HG03354 (cell line): ENCODE results near the gene SIRPA.
A peak's percentile ranks its signal among the peaks of the same experiment; 100 is the strongest.
"Not testable (repeated sequence)": the region's sequence is repeated elsewhere in the genome, so short reads cannot be mapped to it uniquely, and the experiment has no call there.

Source experiments
- ATAC-seq: cut with Tn5 transposase; IDR thresholded peaks from one replicate; pipeline ENCODE4 v1.9.1; 2021; ENCODE audit warnings: mild to moderate bottlenecking; ENCODE audit not compliant: unreplicated experiment, poor library complexity, severe bottlenecking

The SIRPA gene

DNA sequence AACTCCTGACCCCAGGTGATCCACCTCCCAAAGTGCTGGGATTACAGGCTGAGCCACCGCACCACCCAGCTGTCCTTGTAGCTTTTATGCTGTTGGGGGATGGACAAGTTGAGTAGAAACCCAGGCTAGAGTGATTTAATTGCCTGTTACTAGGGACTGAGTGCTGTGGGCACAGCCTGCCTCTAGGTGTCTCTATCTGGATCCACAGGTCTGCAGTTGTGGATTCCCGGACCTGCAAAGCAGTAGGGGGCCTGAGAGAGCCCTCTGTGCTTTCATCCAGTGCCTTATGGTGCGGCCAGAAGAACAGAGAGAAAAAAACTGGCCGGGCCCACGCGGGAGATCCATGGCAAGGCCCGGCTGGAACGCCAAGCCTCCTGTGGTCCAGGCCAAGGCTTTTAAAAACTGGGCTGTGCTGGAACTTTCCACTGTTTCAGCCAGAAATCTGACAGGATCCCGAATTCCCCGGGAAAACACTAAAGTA, 5.2 kb downstream of the SIRPA start:
- ATAC-seq, result no peak

DNA sequence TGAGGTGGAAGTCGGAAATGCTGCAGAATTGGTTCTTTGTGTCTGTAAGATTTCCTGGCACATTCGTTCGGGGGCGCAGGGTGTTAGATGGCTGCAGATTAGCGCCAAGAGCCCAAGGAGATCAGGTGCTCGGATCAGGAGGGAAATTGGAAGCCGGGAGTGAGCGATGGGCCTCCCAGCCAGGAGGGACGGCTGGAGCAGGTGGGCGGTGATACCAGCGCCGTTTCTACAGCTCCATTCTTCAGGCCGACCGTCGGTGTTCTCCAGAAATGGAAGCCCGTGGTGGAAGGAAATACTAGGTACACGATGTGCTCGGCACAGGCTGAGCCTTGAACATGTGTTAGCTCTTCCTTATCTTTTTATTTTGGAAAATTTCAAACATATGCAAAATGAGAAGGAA, 6.5 kb downstream of the SIRPA start:
- ATAC-seq, result no peak

DNA sequence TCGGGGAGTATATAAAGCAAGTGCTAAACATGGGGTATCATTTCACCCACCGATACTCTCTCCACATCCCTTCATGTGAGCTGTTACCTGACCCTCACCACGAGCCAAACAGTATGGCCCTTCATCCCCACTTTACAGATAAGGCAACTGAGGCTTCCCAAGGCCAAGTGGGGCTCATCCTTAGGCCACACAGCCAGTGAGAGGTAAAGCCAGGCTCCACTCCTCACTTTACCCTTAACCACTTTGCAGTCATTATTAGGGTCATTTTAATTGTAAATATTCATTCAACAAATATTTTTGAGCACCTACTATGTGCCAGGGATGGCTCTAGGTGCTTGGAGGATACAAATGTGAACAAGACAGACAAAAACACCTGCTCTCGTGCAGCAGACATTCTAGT, 7.0 kb downstream of the SIRPA start:
- no peak for ATAC-seq

DNA sequence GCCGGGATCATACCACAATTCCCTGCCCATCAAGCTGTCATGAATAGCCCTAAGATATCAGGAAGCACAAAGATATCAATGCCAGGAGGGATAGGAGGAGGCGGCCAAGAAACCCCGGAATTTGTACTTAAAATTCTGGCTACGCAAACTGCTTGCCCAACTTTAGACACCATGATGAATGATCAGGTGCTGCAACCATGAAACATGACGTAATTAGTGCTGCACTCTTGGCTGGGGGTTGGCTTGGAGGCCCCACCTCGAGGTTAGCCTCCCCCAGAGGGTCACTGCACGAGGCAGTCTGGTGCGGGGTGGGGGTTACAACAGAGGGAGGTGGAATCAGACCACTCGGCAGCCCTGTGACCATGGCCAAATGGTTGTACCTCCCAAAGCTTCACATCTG, 8.9 kb downstream of the SIRPA start:
- no peak for ATAC-seq

DNA sequence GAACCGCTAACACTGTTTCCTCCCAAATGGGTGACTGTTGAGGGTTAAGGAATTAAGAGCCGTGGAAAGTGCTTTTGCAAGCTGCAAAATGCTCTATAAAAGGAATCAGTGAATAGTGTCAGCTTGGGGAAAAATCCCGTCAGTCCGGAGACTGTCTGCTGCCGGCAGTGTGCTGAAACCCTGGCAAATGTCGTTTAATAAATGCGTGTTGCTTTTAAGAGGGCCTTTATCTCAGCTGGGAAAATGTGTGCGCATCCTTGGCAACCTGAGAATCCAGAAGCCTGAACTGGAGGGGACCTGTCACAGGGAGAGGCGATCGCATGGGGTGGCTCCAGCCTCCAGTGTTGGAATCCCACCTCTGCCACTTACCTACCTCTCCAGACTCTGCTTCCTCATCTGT, 9.8 kb downstream of the SIRPA start:
- ATAC-seq, result no peak

DNA sequence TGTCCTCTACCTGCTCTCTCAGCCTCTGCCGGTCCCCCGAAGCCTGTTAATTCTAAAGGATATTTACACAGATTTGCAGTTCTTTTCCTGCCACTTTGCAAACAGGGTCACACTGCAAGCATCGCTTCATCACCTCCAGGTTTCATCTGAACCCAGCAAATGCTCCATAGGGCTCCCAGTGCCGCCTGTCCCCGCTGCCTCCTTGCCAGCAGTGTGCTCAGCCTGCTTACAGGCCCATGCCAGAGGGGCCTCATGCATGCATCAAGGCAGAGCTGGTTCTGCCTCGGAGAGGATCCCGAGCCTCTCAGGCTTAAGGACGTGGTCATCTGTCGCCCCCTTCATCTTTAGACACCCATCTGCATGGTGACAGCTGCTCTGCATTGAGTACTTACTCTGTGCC, 10.5 kb downstream of the SIRPA start:
- no peak for ATAC-seq

DNA sequence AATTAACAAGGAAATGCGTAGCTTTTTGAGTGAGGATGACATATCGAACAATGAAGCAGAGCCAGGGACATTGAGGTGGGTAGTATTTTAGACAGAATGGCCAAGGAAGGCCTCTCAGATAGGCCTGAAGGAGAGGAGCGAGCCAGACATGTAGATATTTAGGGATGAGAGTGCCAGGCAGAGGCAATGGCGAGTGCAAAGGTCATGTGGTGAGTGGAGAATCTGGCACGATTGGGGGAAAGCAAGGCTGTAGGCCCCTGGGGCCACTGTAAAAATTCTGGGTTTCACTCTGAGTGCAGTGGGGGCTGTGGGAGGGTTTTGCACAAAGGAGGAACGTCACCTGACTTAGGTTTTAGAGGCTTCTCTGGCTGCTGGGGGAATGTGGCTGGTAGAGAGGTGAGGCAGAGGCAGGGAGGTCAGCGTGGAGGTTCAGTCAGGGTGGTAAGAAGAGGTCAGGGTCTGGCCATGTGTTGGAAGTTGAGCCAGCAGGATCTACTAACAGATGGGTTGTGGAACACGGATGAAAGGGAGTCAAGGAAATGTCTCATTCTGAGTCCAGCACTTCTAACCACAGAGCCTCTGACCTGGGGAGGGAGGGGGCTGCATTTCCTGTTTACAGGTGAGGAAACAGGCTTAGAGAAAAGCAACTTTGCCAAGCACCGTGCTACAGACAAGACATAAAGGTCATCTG, 11.3 kb downstream of the SIRPA start:
- no peak for ATAC-seq

DNA sequence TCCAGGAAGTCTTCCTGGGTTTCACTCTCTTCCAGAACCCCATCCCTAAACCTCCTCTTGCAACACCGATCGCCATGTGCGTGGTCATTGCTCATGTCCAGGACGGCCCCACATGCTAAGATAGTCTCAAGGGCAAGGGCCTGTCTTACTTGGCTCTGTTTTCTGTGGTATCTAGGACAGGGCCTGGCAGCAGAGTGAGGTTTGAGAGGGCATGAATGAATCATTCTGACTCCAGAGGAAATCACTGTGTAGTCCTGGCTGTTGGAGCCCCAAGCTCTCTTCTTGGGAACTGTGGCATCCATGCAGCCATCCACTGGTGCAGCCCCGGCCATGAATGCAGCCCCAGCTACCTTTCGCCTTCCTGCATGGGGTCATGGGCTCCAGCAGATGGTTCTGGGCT, 12.4 kb downstream of the SIRPA start:
- no peak for ATAC-seq

DNA sequence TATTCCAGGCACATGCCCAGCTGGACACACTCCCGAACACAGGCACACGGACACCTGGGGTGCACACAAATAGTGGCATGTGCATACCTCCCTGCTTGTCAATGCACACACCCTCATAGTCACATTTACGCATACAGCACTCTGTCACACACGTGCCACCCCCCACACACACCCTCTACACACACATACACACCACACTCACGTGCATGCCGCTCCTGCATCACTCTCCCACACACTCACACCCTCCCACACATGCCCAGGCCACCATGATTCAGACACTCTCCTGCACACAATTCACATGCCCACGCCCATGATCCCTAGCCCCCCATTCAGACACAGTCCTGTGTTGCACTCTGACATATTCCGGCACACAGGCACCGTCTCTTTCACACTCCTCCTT, 13.0 kb downstream of the SIRPA start:
- no peak for ATAC-seq

DNA sequence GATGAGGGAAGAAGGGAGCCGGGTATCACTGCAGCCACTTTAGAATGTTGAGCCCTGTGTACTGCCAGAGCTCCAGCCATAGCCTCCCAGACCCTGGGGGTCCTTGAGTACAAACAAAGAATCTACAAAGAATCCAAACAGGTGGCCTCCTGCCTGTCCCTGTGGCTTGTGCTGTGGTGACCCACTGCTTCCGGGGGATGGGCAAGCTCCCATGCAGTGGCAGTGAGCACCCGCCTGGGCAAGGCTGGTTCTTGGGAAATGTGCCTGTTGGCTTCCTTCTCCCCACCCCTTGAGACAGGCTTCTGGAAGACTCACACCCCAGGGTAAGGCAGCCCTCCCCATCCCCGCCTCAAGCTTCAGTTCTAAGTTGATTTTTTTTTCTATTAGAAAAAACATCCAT, 13.9 kb downstream of the SIRPA start:
- no peak for ATAC-seq

DNA sequence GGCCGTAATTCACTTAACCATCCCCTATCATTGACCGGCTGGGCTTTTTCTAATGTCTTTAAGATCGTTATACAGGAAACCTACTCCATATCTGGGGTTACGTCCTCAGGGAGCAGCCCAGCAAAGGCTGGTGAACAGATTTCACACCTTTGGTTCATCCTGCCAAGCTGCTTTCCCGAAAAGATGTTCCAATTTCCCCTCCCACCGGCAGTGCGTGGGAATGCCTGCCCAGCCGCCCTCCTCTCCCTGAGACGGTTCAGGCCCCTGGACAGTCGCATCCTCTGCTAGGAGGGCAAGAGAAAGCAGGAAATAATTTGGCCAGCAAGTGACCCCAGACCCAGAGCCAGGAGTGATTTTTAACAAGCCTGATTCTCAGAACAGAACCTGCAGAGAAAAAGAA, 16.3 kb downstream of the SIRPA start:
- no peak for ATAC-seq

DNA sequence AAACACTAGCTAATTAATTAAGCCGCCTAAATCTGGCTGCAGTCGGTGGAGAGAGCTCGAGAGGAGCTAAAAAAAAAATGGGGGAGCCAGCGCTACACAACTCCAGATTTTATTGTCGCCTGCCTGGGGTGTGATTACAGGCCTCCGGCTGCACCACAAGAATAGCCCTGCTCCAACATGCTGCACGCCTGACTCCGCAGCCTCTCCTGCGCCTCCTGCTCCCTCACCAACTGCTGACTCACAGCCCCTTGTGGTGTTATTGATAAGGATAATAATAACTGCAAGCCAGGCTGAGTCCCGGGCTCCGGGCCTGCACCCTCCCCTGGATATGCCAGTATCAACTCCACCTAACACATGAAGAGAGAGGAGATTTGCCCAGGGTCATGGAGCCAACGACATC, 16.8 kb downstream of the SIRPA start:
- ATAC-seq, result no peak

DNA sequence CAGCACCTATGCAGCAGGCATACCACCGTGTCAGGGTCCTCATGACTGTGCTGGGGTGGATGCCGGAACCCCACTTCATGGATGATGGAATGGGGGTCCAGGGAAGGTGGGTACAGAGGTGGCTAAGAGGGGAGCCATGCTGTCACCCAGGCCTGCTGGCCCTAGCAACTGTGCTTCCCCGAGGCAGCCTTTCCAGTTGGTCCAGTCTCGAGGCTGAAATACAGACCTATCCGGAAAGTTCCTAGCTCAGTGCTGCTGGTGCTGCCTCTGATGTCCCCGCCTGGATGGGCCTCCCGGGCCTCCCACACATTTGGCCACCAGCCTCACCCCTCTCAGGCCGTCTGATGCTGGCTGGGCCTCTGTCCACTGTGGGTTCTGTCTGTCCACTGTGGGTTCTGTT, 17.4 kb downstream of the SIRPA start:
- no peak for ATAC-seq

DNA sequence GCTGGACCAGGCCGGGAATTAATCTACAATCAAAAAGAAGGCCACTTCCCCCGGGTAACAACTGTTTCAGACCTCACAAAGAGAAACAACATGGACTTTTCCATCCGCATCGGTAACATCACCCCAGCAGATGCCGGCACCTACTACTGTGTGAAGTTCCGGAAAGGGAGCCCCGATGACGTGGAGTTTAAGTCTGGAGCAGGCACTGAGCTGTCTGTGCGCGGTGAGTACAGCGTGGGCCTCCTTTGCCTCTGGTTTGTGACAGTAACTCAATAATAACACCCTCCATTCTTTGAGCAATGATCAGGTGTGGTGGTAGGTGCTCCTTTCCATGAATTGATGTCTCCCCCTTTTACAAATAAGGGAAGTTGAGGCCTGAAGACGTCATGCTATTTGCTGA, 20.0 kb downstream of the SIRPA start:
- not testable (repeated sequence) for ATAC-seq

DNA sequence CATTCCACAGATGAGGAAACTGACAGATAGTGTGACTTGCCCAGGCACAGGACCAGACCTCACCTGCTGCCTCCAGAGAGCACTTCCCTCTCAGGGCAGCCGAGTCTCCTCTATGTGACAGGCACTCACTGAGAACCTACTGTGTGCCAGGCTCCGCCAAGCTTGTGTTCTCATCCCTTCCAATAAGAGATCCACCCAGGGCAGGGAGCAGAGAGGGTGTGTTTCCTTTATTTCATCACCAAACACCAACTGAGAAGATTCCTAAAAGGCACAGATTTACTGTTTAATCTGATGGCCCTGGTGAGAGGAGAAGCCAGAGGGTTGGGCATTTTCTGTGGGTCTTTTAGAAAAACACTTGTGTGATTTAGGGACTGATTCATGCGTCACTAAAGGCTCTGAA, 20.5 kb downstream of the SIRPA start:
- no peak for ATAC-seq

DNA sequence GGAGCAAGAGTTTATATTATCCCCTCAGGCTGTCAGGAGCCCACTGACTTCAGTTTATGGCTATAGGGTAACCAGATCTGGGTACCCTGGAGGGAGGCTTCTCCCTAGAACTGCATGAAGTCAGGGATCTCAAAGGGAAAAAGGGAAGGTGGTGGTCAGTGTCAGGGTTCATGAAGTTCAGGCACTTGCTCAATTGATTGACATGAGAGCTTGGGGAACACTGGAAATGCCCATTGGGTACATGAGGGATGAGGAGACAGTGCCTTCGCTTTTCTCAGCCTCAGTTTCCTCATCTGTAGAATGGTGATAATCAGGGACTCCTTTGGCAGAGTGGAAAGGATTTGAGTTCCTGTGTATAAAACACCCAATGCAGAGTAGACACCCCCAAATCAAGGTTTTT, 22.6 kb downstream of the SIRPA start:
- ATAC-seq, result no peak

DNA sequence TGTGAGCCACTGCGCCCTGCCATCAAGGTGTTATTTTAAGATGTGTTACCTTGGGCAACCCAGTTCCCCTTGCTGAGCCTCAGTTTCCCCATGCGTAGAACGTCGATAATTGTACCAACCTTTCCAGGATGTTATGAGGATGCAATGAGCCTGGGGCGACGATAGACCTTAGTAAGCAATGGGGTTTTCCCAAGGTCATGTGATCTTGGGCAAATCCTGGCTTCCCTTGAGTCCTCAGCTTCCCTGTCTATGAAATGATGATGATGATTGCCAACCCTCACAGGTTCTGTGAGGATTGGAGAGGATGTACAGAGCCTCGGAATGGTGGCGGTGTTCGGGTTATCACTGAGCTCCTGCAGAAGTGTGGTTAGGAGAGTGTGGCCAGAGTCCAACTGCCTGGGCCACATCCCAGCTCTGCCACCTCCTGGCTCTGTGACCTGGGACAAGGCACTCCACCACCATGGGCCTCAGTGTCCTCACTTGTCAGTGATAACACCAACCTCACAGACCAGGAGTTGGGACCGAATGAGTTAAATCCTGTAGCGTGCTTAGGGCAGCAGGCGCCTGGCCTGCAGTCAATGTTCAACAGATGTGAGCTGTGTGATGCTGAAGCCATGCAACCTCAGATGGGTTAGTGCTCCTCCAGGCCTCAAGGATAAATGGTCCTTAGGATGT, 23.4 kb downstream of the SIRPA start:
- no peak for ATAC-seq

DNA sequence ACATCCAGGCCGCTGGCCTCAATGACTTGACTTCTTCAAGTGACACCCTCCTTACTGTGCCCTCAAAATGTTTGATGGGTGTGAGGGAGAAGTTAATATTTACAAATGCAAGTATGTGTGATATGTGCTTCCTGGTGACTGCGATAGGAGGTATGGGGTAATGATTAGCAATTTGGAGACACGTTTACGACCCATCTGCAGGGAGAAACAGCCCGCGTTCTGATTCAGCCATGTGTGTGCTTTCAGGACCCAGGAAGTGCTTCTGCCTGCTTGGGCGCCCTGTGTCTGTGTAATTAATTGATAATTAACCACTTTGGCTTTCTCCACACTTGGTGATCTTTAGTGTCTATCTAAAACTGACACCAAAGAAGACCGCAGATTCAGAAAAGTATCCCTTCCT, 25.0 kb downstream of the SIRPA start:
- ATAC-seq, result peak; percentile 83

DNA sequence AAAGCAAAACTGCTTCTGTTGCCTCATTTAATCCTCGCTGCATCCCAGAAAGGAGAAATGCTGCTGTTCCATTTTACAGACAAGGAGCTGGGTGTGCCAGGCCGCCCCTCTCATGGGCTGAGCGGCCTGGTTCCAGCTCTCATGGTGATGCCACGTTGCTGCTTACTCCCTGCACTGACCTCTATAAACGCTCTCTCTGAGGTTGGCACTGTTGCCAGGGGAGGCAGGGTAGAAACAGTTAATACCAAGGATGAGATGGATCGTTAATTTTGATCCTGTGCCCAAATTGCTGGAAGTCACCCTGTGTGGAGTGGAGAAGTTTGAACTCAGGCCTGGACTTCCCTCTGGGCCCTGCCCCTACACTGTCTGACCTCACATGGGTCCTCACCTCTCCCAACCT, 25.6 kb downstream of the SIRPA start:
- ATAC-seq, result no peak

DNA sequence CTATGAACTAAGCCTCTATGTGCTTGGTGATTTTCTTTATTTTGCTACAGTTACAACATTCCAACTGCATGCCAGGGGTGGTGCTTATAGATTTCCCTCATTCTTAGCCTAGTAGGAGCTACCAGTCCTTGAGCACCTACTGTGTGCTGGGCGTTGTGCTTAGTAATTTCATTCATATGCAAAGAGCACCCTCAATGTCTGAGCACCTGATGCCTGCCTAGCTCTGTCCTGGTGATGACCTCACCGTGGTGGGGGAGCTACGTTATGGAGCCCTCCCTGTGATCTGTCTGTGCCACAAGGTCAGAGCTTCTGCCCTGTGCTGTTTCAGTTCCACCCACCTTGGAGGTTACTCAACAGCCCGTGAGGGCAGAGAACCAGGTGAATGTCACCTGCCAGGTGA, 26.8 kb downstream of the SIRPA start:
- not testable (repeated sequence) for ATAC-seq

DNA sequence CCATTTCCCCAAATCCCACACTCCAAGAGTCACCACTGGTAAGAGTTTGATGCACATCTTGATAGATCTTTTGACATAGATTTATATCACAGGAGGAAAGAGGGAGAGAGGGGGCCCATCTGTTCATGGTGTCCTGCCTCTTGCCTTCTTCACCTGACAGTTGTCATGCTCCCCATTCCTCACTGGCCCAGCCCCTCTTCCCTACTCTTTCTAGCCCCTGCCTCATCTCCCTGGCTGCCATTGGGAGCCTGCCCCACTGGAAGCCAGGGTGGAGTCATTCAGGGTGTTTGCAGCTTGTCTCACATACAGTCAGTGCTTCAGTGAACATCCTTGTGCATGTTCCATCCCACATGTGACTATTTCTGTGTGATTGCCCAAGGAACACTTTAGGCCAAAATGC, 27.6 kb downstream of the SIRPA start:
- no peak for ATAC-seq
